GM19467 (cell line): Measurements from ENCODE around the gene CD19.
"Not testable (repeated sequence)": the region's sequence is repeated elsewhere in the genome, so short reads cannot be mapped to it uniquely, and the experiment has no call there.

Experiments
- ATAC-seq: cut with Tn5 transposase; IDR thresholded peaks from one replicate; pipeline ENCODE4 v1.9.1; 2021; ENCODE audit warnings: mild to moderate bottlenecking, moderate library complexity; ENCODE audit not compliant: unreplicated experiment

The CD19 gene

GRCh38 chr16:28931801-28932225, at the start of gene CD19:
Gene CD19 (plus strand): TSS chr16:28931971. CDS start chr16:28932001, 30 bp downstream.
- ATAC-seq = no peak

- no peak for ATAC-seq
These were observed 49.1 kb upstream of the CD19 start for GRCh38 chr16:28882551-28883160.

GRCh38 chr16:28883221-28883996, 48.4 kb upstream of the CD19 start:
- ATAC-seq = no peak

GRCh38 chr16:28884045-28884444, 47.7 kb upstream of the CD19 start:
- no peak for ATAC-seq

GRCh38 chr16:28886945-28887344, 44.8 kb upstream of the CD19 start:
- ATAC-seq = no peak

- ATAC-seq = not testable (repeated sequence)
These were observed 41.4 kb upstream of the CD19 start for GRCh38 chr16:28890355-28890754.

- ATAC-seq = no peak
These were observed 39.5 kb upstream of the CD19 start for GRCh38 chr16:28891964-28892890.

- ATAC-seq = no peak
These were observed 38.5 kb upstream of the CD19 start for GRCh38 chr16:28893291-28893690.

- ATAC-seq = no peak
These were observed 36.2 kb upstream of the CD19 start for GRCh38 chr16:28895609-28896008.

GRCh38 chr16:28897826-28898225, 33.9 kb upstream of the CD19 start:
- no peak for ATAC-seq

GRCh38 chr16:28898266-28898665, 33.5 kb upstream of the CD19 start:
- ATAC-seq = no peak

GRCh38 chr16:28898942-28899341, 32.8 kb upstream of the CD19 start:
- ATAC-seq = no peak

GRCh38 chr16:28899882-28900590, 31.7 kb upstream of the CD19 start:
- no peak for ATAC-seq

GRCh38 chr16:28900601-28901000, 31.2 kb upstream of the CD19 start:
- no peak for ATAC-seq

GRCh38 chr16:28901862-28902261, 29.9 kb upstream of the CD19 start:
- ATAC-seq = no peak

GRCh38 chr16:28902909-28903308, 28.9 kb upstream of the CD19 start:
- no peak for ATAC-seq

GRCh38 chr16:28903344-28904042, 28.3 kb upstream of the CD19 start:
- ATAC-seq = no peak

GRCh38 chr16:28904363-28904762, 27.4 kb upstream of the CD19 start:
- ATAC-seq = no peak

- no peak for ATAC-seq
These were observed 26.9 kb upstream of the CD19 start for GRCh38 chr16:28904828-28905227.

GRCh38 chr16:28905229-28905754, 26.5 kb upstream of the CD19 start:
- no peak for ATAC-seq
